GM18873 (cell line): ENCODE measurements around the gene GSTA5.
"Not testable (repeated sequence)": the region's sequence is repeated elsewhere in the genome, so short reads cannot be mapped to it uniquely, and the experiment has no call there.

Experiments
- ATAC-seq: cut with Tn5 transposase; IDR thresholded peaks from one replicate; pipeline ENCODE4 v1.9.1; 2021; ENCODE audit warnings: mild to moderate bottlenecking, moderate library complexity, moderate number of reproducible peaks; ENCODE audit not compliant: unreplicated experiment, low FRiP score

The GSTA5 gene

DNA sequence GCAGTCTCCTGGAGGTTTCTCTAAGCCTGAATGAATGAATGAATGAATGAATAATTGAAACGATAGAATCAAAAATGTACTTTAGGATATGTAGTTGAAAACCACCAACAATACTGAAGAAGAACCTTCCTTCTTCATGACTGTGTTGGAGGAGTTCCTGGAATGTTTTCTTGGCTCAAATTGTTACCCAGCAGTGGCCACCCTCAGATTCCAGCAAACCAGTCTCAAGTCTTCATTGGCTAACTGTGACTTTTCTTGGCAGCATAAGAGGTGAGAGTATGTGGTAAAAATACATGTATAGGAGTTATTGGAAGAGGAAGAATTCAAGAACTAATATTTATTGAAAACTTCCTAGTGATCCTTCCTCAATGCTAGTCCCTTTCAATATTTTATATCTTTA lies 41.3 kb downstream of the GSTA5 start:
- not testable (repeated sequence) for ATAC-seq

DNA sequence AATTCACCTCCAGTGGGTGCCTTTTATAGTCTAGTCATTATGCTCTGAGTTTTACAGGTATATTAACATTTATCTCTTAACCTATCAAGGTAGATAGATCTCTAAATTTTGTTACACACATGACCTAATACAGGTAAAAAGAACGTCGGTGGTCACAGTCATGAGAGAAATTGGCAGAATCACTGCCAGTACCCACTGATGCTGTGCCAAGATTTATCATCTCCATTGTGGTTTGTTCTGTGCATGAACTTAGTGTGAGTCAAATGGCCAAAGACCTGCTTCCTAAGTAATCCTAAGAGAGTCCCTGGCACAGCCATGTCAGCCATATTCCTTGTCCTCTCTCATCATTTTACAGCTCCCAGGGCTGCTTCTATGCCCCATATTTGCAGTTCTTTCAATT lies 46.2 kb downstream of the GSTA5 start:
- ATAC-seq, result not testable (repeated sequence)

DNA sequence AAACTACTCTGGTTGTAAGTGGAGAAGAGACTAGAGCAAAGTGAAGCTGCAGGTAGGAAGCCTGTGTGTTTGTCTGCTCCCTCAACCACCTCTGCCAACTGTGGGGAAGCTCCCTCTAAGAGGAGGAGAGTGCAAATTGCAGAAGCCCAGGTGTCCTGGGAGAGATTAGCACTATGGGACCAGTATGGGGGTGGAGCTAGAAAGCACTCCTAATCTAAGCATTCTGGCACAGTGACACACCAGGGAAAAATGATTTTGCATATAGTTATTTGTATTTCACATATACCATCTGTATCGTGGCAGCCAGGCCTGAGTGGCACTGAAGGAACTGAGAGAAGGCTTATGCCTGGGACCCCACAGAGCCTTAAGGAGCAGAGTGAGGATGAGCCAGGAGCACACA lies 49.8 kb downstream of the GSTA5 start:
- no peak for ATAC-seq

DNA sequence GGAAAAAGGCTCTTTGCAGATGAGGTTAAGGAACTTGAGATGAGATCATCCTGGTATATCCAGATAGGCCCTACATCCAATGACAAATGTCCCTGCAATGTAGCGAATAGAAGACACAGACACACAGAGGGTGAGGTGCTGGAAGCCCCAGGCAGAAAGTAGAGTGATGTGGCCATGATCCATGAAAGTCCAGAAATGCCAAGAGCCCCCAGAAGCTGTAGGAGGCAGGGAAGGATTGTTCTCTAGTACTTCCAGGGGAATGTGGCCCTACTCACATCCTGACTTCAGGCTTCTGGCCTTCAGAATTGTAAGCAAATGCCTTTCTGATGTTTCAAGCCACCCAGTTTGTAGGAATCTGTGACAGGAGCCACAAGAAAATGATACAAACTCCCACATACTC lies 51.0 kb downstream of the GSTA5 start:
- not testable (repeated sequence) for ATAC-seq

DNA sequence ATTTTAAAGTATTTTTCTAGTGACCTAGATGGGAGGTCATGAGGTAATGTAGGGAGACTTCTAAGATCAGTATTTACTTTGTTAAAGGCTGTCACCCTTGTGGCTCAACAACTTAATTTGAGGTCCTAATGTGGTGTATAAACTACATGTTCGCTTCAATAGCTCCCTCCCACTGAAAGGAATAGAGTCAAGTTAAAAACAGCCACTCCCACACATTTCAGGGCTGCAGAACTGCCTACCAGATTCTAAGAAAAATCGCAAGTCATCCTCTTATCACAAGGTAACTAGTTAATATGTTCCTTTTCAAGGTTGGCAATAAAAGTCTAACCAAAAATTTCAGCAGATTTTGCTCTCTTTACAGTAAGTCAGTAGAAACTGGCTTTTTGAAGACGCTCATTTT lies 52.1 kb downstream of the GSTA5 start:
- ATAC-seq, result no peak

DNA sequence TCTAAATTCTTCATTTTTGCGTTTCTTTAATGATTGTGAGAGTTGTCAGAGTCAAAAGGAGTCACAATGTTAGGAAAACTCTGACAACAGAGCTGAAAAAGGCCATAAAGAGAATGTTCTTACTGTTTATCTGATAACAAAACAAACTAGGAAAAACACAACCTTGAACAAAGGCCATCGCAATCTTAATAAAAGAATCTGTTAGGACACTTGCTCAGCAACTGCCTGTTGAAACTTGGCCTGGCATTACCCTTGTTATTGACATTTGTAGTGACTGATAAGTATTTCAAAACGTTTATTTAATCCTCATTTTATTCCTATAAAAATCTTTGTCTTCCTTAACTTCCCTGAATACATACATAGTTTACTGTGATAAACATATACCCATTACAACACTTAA lies 52.7 kb downstream of the GSTA5 start:
- ATAC-seq, result no peak

DNA sequence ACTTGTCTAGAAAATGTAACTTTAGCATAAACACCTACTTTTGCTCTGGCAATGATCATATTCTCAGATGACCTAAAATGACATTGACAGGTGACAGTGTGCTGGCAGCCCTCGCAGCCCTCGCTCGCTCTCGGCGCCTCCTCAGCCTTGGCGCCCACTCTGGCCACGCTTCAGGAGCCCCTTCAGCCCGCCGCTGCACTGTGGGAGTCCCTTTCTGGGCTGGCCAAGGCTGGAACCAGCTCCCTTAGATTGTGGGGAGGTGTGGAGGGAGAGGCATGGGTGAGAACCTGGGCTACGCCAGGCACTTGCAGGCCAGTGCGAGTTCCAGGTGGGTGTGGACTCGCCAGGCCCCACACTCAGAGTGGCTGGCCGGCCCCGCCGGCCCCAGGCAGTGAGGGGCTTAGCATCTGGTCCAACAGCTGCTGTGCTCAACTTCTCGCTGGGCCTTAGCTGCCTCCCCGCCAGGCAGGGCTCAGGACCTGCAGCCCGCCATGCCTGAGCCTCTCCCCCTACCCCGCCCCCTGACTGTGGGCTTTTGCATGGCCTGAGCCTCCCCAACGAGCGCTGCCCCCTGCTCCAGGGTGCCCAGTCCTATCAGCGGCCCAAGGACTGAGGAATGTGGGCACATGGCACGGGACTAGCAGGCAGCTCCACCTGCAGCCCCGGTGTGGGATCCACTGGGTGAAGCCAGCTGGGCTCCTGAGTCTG lies 54.2 kb downstream of the GSTA5 start:
- no peak for ATAC-seq

DNA sequence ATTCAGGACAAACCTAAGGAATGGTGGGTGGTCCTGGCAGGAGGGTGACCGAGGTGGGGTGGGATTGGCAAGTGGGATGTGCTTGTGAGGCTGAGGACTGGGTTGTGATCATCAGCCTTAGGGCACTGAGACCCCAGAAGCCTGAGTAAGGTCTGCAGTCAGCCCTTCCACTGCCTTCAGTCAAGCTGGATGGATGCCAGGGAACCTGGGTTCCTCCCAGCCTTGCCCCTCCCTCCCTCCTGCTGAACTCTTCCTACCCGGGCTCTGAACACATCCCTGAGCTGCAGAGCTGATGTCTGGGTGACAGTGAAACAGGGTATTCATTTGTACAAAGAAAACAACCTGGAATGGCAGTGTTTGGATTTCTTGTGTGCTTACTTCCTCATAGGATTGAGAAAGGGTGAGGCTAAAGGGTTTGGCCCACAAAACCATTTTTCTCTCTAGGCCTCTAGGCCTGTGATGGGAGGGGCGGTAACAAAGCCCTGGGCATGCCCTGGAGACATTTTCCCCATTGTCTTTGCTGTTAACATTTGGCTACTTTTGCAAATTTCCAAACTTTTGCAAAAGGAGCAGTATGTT lies 57.8 kb downstream of the GSTA5 start:
- not testable (repeated sequence) for ATAC-seq

DNA sequence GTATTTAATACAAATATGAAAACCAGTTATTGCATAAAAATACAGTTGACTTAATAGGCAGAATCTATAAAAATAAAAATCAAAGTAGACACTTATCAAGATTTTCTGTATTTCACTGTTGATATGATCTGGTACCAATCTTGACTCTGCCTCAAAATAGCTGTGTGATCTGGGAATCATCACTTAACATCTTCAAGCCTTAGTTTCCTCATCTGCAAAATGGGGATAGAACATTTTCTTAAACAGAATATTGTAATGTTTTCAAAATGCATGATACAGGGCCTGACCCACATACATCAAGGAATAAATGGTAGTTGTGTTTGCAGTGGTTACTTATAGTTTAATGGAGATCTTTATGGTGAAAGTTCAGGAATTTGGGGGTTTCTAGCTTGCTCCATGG lies 58.4 kb downstream of the GSTA5 start:
- not testable (repeated sequence) for ATAC-seq
